Fibroblast of upper back skin (primary cell): Measurements from ENCODE around the gene RHOA.
"Not testable (repeated sequence)": the region's sequence is repeated elsewhere in the genome, so short reads cannot be mapped to it uniquely, and the experiment has no call there.

ENCODE experiments used
- DNase-seq: peaks from one replicate; pipeline ENCODE4 v3.0.0-alpha.2; 2013

The RHOA gene

GRCh38 chr3:49358884-49359225 is 52.9 kb downstream of the RHOA start:
- DNase-seq = no peak

- peak; percentile 97 for DNase-seq
Measured at GRCh38 chr3:49358217-49358883, 53.4 kb downstream of the RHOA start, which contains the start of gene GPX1. Gene GPX1, minus strand, starts transcription at chr3:49358353. Its CDS starts 75 bp downstream, at chr3:49358278.

- peak; percentile 91 for DNase-seq
Measured at GRCh38 chr3:49357443-49358216, 54.1 kb downstream of the RHOA start.

GRCh38 chr3:49357095-49357442 is 54.7 kb downstream of the RHOA start:
- DNase-seq = not testable (repeated sequence)

DNA sequence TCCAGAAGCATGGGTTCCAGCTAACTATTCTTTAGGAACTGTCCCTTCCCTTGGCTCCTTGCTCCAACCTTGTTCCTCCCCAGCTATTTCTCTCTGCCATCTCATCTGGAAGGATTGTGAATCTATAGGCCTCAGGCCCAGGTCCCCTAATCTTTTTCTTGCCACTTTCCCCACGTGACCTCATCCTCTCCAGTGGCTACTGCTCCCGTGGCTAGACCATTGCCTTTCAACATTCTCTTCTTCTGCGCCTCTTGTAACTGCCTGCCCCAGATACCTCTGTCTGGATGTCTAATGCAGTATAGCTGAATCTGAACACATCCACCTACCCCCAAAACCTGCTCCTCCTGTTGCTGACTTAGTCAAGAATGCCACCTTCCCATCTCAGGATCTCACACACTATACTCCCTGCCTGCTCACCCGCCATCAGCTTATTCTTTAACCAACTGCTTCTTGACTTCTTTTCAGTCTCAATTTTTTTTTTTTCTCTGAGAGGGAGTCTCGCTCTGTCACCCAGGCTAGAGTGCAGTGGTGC is 58.8 kb downstream of the RHOA start:
- DNase-seq = no peak

- no peak for DNase-seq
Measured at GRCh38 chr3:49352281-49352680, 59.5 kb downstream of the RHOA start.

GRCh38 chr3:49351521-49352011 is 60.2 kb downstream of the RHOA start:
- peak; percentile 77 for DNase-seq

GRCh38 chr3:49349348-49350114 is 62.2 kb downstream of the RHOA start:
- no peak for DNase-seq

GRCh38 chr3:49348361-49348760 is 63.4 kb downstream of the RHOA start:
- DNase-seq = not testable (repeated sequence)

DNA sequence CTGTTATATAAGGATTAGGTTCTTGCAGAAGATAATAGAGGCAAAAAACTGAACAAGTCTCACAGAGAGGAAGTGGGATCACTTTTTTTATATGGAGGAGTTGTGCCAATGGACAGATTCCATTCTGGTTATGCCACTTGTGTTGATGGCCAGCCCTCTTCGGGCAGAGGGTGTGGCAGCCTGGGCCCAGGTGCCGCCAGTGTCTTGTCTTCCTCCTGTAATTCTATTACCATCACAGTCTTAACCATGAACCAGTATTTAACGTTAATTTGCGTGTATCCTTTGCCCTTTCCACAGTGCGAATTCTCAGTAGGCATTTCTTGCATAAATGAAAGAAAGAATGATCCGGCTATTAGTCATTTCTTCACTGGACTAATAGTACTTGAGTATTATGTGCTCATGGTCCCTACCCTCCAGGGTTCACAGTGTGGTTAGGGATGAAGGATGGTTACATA is 65.0 kb downstream of the RHOA start:
- DNase-seq = no peak

- DNase-seq = no peak
Measured at GRCh38 chr3:49343163-49343562, 68.6 kb downstream of the RHOA start.

- no peak for DNase-seq
Measured at GRCh38 chr3:49341996-49342395, 69.8 kb downstream of the RHOA start.

DNA sequence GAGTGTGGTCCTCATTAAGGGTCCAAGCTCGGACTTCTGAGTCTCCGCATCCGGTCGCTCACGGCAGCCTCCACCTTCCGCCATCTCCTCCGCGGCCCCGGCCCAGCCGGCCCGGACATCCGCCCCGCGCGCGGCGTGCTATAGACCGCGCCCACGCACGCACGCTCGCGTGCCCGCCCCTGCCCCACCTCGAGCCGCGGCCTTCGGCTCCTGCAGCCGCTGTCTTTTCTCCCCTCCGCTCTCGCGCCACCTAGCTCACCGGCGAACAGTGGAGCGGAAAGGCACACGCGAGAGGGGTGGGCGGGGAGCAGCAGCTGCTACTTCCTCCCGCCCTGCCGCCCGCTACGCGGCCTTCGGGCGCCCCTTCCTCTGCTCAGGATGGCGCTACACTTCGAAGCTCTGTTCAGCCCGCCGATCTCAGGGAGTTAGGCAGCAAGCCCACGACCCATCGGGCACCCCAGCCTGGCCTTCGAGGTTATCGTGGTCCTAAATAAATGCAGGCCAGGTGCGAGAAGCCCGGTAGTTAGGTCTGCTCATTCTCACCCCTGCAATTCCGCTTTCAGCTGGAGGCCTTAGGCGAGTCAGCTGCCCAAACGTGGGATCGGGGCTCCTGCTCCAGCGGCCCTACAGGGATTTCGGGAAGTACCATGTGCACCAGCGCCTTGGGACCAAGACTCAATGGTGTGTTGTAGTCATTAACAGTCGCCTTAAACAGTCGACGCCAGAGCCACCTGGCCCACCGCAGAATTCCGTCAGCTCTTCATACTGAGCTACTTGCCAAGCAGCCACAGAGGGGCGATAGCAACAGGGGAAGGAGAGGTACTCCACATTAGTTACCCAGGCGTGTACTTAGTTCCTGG is 71.6 kb downstream of the RHOA start, which contains the start of gene USP4:
Gene USP4, minus strand, starts transcription at position 113 of the 860 bp plus-strand sequence. Its CDS starts 29 bp downstream, at position 84.
- DNase-seq = peak; percentile 90

DNA sequence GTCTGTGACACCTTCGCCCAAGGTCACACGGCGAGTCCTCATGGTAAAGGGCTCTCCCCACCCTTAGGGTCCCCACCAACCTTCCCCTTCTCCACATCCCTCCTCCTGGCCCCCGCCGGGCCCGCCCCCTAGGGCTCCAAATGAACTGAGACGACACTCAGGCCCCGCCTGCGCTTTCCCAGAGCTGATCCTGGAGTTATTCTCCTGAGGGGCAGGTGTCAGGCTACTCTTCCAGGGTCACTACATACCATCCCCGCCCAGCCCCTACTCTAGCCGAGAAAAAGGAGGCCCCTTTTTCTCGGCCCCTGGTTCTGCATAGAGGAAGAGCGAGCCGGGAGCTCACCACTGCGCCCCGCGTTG is 72.2 kb downstream of the RHOA start:
- no peak for DNase-seq

DNA sequence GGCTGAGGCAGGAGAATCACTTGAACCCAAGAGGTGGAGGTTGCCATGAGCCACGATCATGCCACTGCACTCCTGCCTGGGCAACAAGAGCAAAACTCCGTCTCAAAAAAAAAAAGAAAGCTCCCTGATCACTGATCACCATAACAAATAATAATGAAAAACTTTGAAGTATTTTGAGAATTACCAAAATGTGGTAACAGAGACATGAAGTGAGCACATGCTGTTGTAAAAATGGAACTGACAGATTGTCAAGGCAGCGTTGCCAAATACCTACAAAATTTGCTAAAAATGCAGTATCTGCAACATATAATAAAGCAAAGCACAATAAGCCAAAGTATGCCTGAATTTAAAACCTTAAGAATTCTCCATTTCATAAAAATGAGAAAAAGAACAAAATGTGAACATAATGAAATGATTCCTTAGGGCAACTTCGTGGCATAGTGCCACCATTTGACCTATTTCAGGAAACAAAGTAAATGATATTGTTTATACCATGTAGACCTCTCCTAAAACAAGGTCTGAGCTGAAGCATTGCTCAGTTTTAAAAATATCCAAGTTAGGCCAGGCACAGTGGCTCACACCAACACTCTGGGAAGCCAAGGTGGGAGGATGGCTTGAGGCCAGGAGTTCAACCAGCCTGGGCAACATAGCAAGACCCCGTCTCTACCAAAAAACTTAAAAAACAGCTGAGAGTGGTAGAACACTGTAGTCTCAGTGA is 77.7 kb downstream of the RHOA start:
- DNase-seq = no peak

- DNase-seq = no peak
Measured at GRCh38 chr3:49333091-49333490, 78.7 kb downstream of the RHOA start.

GRCh38 chr3:49329186-49329585 is 82.6 kb downstream of the RHOA start:
- no peak for DNase-seq

GRCh38 chr3:49328350-49328749 is 83.4 kb downstream of the RHOA start:
- DNase-seq = not testable (repeated sequence)

GRCh38 chr3:49327485-49327884 is 84.3 kb downstream of the RHOA start:
- DNase-seq = no peak

- no peak for DNase-seq
Measured at GRCh38 chr3:49324768-49325167, 87.0 kb downstream of the RHOA start.

DNA sequence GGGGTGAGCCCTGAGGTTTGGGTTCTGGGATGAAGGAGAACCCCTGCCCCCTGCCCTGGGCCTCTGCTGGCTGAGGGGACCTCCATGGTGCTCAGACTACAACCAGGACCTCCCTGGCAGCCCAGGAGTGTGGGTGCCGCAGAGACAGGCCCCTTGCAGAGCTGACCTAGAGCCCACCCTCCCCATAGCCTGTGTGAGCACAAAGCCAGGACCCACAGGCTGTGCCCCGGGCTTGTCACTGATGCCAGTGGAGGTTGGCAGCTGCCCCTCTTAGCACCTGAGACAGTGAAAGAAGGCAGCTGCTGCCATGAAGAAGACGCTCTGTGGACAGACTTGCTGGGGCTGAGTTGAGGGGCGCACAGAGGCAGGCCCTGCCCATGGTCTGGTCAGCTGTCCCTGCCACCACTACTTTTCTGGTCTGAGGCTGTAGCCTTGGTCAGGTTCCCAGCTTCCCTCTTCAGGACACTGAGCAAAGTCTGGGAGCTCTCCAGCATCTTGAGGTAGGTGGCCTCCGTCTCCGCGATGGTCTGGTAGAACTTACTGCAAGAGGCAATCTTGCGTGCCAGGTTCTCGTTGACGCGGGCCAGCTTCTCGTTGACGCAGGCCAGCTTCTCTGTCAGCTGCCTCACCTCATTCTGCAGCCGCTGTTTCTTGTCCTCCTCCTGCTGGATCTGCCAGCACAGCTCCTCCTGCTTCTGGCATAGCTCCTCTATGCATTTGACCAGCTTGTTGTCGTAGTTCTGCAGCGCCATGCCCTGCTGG is 94.9 kb downstream of the RHOA start:
- no peak for DNase-seq
